Limb (tissue), 2 donors: Measurements from ENCODE around the gene ZNF275.
"Not testable (repeated sequence)": the region's sequence is repeated elsewhere in the genome, so short reads cannot be mapped to it uniquely, and the experiment has no call there.

Experiments used
- DNase-seq, 2 donors: peaks; one replicate each; pipeline ENCODE4 v3.0.0-alpha.2; 2016; ENCODE audit errors: extremely low spot score in 2 of 2

Gene ZNF275

GRCh38 chrX:153387345-153387744 is 53.4 kb downstream of the ZNF275 start:
- DNase-seq, result no peak

- DNase-seq, result no peak
Observed at GRCh38 chrX:153387987-153388721, 54.2 kb downstream of the ZNF275 start.

GRCh38 chrX:153388722-153389459 is 54.9 kb downstream of the ZNF275 start:
- DNase-seq, result no peak

- DNase-seq, result not testable (repeated sequence)
Observed at GRCh38 chrX:153389460-153389768, 55.5 kb downstream of the ZNF275 start.

- no peak for DNase-seq
Observed at GRCh38 chrX:153392642-153393321, 58.8 kb downstream of the ZNF275 start.

- DNase-seq, result no peak
Observed at GRCh38 chrX:153394612-153395011, 60.7 kb downstream of the ZNF275 start.

- no peak for DNase-seq
Observed at GRCh38 chrX:153395613-153396319, 61.8 kb downstream of the ZNF275 start.

GRCh38 chrX:153396320-153397195 is 62.6 kb downstream of the ZNF275 start:
- DNase-seq, result no peak

GRCh38 chrX:153397256-153397960 is 63.5 kb downstream of the ZNF275 start:
- no peak for DNase-seq

- DNase-seq, result no peak
Observed at GRCh38 chrX:153398275-153398960, 64.5 kb downstream of the ZNF275 start.

- no peak for DNase-seq
Observed at GRCh38 chrX:153400146-153401132, 66.5 kb downstream of the ZNF275 start.

GRCh38 chrX:153401133-153401764 is 67.3 kb downstream of the ZNF275 start, which contains the start of gene PNMA6E:
Gene PNMA6E (minus strand): TSS chrX:153401350. CDS start chrX:153398849, 2,501 bp downstream.
- no peak for DNase-seq
